ENCODE measurements around the gene ERCC1.

DNA sequence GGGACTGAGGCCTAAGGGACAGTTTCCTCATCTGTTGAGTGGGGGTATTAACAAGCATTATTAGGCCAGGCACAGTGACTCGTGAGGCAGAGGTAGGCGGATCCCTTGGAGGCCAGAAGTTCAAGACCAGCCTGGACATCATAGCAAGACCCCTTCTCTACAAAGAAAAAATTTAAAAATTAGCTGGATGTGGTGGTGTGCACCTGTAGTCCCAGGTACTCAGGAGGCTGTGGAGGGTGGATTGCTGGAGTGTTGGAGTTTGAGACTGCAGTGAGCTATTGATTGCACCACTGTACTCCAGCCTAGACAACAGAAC is 32.7 kb upstream of the ERCC1 start:
- TF ChIP-seq MEF2A (IDR thresholded peaks at IDR 0.05; ENCODE audit: borderline replicate concordance, low read depth) (no peak), RCOR1 (IDR thresholded peaks at IDR 0.05; ENCODE audit: low read length) (no peak), POLR2AphosphoS5 (IDR thresholded peaks at IDR 0.05; ENCODE audit: low read depth, low read length) (no peak), EZH2phosphoT487 (IDR thresholded peaks at IDR 0.05; ENCODE audit: borderline replicate concordance, low read depth) (no peak), RAD21 (IDR thresholded peaks at IDR 0.05; ENCODE audit: low read length) (no peak), SMC3 (IDR thresholded peaks at IDR 0.05; ENCODE audit: low read depth, low read length) (no peak), FOXJ3 (CRISPR knock-in tag; IDR thresholded peaks at IDR 0.05) (no peak)
- TF ChIP-seq, protein P1, sequence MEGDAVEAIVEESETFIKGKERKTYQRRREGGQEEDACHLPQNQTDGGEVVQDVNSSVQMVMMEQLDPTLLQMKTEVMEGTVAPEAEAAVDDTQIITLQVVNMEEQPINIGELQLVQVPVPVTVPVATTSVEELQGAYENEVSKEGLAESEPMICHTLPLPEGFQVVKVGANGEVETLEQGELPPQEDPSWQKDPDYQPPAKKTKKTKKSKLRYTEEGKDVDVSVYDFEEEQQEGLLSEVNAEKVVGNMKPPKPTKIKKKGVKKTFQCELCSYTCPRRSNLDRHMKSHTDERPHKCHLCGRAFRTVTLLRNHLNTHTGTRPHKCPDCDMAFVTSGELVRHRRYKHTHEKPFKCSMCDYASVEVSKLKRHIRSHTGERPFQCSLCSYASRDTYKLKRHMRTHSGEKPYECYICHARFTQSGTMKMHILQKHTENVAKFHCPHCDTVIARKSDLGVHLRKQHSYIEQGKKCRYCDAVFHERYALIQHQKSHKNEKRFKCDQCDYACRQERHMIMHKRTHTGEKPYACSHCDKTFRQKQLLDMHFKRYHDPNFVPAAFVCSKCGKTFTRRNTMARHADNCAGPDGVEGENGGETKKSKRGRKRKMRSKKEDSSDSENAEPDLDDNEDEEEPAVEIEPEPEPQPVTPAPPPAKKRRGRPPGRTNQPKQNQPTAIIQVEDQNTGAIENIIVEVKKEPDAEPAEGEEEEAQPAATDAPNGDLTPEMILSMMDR (IDR thresholded peaks at IDR 0.05) = no peak
- TF ChIP-seq, protein P2, sequence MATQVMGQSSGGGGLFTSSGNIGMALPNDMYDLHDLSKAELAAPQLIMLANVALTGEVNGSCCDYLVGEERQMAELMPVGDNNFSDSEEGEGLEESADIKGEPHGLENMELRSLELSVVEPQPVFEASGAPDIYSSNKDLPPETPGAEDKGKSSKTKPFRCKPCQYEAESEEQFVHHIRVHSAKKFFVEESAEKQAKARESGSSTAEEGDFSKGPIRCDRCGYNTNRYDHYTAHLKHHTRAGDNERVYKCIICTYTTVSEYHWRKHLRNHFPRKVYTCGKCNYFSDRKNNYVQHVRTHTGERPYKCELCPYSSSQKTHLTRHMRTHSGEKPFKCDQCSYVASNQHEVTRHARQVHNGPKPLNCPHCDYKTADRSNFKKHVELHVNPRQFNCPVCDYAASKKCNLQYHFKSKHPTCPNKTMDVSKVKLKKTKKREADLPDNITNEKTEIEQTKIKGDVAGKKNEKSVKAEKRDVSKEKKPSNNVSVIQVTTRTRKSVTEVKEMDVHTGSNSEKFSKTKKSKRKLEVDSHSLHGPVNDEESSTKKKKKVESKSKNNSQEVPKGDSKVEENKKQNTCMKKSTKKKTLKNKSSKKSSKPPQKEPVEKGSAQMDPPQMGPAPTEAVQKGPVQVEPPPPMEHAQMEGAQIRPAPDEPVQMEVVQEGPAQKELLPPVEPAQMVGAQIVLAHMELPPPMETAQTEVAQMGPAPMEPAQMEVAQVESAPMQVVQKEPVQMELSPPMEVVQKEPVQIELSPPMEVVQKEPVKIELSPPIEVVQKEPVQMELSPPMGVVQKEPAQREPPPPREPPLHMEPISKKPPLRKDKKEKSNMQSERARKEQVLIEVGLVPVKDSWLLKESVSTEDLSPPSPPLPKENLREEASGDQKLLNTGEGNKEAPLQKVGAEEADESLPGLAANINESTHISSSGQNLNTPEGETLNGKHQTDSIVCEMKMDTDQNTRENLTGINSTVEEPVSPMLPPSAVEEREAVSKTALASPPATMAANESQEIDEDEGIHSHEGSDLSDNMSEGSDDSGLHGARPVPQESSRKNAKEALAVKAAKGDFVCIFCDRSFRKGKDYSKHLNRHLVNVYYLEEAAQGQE (IDR thresholded peaks at IDR 0.05; ENCODE audit: low read depth, low read length) = no peak
- TF ChIP-seq, protein P3, sequence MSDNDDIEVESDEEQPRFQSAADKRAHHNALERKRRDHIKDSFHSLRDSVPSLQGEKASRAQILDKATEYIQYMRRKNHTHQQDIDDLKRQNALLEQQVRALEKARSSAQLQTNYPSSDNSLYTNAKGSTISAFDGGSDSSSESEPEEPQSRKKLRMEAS (IDR thresholded peaks at IDR 0.05; ENCODE audit: low read depth) = no peak

Data from SK-N-SH (cell line).